NB4 (cell line): ENCODE data around the gene VWC2L.

Experiments used
- CTCF ChIP-seq: IDR thresholded peaks from one replicate; pipeline ENCODE4 v1.5.1; 2012; ENCODE audit warnings: low read depth, low read length
- MAX ChIP-seq: IDR thresholded peaks from 2 replicates; pipeline ENCODE4 v1.6.1; 2011; ENCODE audit warnings: low read depth, low read length
- POLR2A ChIP-seq: IDR thresholded peaks from 2 replicates; pipeline ENCODE4 v1.6.1; 2011; ENCODE audit warnings: mild to moderate bottlenecking; ENCODE audit not compliant: insufficient read length; ENCODE audit errors: extremely low read depth

- TF ChIP-seq CTCF (no peak), POLR2A (no peak), MAX (no peak)
These were observed 167.6 kb downstream of the VWC2L start for GRCh38 chr2:214578442-214578841.
